Dermis blood vessel endothelial cell (primary cell): ENCODE measurements around the gene MEG3. TPM values are rescaled to one million over a fixed set of nuclear protein-coding genes. Genes with fewer than 3 reads are reported as not detected.

Experiments
- DNase-seq: peaks from one replicate; pipeline ENCODE4 v3.0.0; 2010
- total RNA-seq: library from RNA; depleted of rRNA; stranded (reverse); fragments of >200 nt; gene quantifications from 2 replicates; pipeline ENCODE4 v1.2.3, GENCODE V29; 2014

MEG3 gene
- total RNA-seq, 1 donor from 2014 or later, result 2.2 TPM

DNA sequence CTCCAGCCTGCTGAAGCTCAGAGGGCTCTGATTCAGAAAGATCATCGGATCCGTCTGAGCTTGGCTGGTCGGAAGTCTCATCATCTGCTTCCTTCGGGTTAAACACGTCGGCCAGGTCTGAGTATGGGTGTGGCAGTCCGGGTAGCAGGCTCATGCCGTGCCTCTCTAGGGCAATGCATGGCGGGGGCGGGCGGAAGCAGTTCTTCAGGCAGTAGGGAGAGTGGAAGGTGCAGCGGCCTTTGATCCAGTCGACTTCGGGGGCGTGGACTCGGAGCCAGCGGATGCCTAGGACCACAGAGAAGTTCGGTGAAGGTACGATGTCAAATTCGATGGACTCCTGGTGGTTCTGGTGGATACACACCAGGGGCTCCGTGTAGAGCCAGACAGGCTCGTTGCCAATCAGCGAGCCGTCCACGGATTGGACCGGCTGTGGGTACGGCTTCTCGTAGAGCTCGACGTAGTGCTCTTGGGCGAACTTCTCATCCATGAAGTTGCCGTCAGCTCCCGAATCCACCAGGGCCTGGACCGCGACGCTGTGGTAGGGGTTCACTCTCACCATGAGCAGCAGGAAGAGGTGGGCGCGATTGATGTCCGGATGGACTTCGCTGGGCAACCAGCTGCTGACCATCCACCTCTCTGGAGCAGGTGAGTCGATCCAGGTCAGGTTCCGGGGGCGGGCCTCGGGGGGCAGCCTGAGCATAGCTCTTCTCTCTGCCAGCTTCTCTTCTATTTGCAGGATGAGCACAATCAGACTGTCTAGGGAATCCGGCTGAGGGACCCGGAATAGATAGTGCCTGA is 57.3 kb downstream of the MEG3 start:
- no peak for DNase-seq

DNA sequence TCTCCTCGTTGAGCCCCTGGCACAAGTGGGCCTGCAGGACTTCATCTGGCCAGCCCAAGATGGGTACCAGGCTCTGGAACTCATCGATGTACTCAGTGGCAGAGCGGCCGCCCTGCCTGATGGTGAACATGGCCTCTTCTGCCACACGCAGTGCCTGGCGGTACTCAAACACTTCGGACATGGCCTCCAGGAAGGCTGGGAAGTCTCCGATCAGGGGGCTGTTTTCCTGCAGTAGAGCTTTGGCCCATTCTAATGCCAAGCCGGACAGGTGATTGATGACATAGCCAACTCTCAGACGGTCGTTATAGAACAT is 57.8 kb downstream of the MEG3 start:
- DNase-seq, result no peak

DNA sequence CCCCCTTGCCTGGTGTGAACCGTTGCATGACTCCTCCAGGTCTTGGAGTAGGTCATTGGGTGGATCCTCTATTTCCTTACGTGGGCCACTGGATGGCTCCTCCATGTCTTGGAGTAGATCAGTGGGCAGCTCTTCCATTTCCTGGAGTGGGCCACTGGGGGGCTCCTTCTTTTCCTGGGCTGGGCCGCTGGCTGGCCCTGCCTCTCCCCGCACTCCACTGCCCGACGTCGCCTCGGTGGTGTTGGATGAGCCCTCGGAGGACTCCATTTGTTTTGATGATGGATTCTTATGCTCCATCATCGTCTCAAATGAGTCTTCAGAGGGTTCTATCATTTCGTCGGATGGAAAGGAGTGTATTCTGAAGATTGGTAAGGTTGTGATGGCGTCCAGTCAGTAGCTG is 58.5 kb downstream of the MEG3 start:
- DNase-seq, result no peak

DNA sequence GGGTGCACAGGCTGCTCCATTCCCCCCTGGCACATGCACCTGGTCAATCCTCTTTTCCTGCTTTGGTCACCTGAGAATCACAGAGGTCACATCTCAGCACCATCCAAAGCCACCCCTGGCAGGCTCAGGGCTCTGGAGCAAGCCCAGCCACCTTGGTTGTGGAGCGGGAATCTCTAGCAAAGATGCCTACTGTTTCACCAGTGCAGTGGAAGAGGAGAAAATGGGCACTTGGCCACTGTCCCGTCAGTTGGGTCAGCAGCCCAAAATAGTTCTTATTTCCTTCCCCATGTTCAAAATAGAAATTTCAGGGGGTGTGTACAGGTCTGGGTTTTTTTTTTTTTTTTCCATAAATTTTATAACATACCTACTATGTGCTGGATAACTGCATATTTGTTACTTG is 59.3 kb downstream of the MEG3 start:
- DNase-seq, result no peak

DNA sequence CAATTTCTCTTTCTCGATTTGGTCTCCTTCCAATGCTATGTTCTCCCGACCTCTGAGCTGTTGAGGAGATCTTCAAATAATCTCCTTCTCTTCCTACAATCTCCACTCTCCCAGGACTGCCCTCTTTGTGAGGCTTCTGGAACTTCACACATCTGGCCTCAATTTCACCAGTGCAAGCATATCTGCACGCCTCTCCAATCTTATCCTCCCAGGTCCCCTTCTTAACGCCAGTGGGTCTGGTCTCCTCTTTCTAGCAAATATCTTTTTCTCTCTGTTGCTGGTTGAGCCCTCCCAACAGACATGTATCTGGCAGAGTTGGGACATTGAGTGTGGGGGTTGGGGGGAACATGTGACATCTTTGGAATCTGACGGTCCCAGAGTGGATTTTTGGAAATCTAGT is 59.7 kb downstream of the MEG3 start:
- DNase-seq, result no peak

DNA sequence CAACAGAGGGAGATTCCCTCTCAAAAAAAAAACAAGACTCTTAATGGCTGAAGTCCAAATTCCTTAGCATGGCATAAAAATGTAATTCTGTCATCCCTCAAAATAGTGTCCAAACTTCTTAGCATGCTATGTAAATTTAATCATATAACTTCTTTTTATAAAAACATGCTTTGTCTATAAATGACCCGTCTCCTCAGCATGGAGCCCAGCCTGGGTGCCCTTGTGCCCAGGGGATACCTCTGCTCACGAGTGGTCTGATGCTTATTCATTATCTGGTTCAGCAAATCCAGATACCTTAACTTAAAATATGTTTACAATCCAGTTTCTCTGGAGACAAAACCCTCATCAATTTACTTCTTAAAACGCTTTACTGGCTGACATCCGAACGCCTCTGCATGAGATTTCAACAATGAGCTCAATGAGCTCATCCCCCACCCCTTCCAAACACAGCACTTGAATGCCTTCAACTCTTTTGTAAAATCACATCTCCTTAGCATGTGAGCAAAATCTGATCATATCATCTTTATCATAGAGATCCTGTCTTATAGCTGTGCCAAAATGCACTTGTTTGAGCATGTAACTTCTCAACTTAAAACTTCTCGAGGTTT is 61.9 kb downstream of the MEG3 start:
- DNase-seq, result no peak

DNA sequence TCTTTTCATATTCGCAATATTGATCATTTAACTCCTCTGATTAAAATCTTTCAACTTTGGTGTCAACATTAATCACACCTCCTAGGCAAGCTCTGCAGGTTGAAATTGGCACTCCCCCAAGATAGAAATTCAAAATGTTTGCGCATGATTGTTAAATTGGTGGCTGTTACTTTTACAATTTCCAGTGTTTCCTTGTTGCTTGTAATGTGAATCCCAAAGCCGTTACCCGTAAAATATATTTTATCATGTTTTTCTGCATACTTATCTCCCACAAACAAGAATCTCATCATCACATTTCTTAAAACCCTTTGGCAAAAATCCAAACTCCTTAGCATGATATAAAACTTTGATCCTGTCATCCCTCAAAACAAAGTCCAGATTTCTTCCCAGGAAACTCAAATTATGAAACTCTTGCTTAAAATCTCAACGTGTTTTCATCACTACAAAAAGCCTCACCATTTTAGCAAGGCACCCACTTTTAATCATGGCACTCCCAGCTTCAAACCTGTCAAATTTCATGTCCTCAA is 62.9 kb downstream of the MEG3 start:
- no peak for DNase-seq

DNA sequence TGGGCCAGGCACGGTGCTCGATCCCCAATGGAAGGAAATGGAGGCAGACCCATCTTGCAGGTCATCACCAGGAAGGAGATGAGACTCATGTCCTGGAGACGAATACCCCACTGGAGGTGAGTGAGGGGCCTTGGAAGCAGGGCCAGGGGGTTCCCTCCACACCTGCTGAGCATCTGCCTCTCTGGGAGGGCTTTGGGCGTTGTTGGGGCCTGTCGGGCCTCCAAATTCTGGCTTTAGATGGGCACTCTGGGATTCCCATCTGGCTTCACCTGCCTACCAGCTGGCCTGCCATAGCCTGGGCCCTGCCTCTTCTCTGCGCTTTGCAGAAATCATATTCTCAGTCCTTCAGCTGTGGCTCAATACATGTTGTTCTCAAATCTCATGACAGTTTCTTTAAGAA is 63.7 kb downstream of the MEG3 start:
- no peak for DNase-seq

DNA sequence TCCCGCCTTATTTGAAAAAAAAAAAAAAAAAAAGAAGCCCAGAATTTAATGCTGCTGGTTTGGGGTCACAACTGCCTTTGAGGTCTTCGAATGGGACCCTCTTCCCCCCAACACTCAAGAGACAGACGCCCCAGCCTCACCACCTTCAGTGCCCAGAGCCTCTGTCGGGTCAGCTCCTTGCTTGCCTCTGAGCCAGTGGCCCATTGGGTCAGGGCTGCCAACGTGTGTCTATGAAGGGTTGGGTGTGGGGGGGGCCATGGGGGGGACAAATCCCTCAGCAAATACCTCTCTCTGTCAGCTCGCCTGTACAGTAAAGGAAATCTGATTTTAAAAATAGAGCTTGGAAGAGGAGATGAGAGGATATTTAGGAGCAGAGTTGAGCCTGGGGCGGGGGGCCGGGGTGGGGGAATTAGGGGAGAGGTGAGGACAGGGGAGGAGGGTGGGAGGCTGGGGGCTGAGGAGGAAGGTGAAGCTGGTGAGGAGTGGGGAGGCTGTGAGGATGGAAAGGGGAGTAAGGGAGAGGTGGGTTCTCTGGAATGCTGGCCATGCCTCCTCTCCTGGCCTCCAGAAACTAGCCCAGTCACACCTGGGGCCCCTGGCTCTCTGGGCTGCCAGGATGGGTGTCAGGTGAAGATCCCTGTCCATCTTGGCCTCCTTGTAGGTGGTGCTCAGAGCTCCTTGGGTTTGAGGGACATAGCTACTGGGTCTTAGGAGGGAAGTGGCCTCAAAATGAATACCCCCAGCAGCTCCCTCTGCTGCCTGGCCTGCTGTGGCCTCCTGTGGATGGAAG is 64.3 kb downstream of the MEG3 start:
- no peak for DNase-seq

DNA sequence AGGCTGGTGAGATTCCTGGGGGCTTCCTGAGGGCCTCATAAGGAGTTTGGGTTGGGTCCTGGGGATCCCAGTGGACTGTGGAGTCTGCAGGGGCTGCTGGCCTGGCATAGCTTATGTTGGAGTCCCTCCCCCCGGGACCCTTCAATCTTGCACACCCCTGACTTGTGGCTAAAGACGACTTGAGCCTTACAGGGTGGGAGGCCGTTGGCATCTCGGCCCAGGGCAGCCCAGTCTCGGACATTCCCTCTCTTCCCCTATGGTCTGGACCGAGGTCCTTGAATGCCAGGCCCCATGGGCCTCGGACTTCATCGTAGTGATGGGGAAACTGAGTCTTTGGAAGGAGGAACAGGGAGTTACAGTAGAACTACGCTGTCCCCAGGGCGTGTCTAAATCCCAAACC is 65.1 kb downstream of the MEG3 start:
- no peak for DNase-seq

DNA sequence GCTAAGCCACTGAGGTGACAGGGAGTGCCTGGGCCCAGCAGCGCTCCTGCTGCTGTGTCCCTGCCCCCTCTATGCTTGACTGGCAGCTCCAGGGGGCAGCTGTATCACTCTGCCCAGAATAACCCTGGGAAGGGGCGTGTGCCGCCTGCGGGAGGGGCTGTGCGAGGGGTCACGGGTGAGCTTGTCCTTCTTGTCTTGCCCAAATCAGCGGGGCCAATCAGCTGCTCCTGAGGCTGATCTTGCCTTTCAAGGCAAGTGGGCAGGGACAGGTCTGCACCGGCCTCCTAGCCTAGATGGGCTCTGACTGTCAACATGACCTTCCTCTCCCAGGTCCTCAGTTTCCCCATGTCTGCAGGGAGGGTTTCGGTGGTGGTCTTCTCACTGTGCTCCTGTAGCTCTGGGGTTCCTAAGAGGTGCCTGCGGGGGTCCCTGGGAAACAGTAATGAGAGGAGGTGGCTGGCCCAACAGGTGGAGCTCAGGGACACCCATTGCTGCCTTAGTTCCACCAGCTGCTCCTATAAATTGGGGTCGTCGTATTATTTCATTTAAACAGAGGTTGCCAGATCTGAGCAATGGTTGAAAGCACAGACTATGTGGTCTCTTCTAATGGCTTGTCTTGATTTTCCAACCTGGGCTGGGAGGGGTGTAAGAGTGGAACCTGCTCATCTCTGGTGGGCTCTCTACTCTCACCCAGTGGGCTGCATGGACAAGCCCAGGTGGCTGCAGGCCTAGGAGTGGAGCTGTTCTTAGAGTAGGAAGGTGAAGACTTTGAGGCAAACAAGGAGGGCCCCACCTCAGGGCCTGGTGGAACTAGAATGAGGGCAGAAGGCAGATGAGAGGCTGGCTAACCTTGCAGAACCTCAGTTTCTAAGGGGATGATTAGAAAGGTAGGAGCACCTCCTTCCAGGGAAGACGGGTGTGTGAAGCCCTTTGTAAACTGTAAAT is 65.9 kb downstream of the MEG3 start:
- no peak for DNase-seq

DNA sequence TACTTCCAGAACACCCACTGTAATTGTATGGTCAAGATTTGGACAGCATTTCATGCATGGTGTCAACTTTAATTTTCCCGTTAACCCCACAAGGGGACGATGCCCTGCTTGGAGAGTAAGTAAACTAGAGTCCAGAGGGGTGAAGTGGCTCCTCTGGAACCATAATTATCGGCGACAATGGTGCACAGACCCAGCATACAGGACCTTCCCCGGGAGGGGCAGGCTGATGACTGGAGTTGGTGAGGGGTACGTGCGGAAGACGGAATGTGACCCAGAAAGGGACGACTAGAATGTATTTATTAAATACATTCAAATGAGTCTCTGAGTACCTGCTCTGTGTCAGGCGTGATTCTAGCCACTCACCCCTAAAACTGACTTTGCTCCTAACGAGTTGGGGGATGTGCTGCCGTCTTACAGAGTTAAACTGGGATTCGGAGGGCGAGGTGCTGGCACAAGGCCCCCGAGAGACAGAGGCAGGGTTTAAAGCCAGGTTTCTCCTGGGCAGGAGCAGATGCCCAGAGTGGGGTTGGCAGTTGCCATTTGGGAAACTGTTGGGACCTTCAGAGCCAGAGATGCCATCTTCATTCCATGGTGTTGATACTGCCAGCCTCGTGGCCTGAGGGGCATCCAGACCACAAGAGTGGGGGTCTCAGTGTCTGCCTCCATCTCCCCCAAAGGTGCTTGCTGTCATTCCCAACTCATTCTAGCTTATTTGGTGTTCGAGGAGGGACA is 66.7 kb downstream of the MEG3 start:
- no peak for DNase-seq

DNA sequence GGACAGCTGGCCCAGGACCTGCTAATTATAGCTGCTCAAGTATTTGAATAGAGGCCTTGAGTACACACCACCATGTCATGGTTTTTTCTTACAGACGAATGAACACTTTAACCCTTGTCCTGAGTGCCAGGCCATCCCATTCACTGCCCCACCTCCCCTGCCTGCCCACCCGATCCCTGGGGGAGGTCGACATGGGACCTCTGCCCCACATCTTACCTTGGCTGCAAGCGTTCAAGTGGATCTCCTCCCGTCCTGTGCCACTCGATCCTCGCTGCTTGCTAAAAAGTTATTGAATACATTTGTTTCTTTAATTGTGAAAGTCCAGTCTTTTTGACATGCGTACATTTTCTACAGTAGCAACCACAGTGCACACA is 67.3 kb downstream of the MEG3 start:
- DNase-seq, result no peak

DNA sequence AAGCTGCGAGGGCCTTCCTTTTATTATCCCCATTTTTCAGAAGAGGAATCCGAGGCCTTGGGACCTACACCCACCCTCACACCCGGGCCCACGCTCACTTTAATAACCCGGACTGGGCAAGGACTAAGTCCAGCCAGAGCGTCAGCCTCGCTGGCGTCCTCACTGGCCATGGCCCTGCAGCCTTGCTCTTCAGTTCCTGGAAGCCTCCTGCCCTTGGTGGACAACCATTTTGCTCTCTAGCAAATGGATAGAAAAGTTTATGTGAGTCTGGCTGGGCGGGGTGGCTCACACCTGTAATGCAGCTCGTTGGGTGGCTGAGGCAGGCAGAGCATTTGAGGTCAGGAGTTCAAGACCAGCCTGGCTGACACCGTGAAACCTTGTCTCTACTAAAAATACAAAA is 67.8 kb downstream of the MEG3 start:
- DNase-seq, result no peak

DNA sequence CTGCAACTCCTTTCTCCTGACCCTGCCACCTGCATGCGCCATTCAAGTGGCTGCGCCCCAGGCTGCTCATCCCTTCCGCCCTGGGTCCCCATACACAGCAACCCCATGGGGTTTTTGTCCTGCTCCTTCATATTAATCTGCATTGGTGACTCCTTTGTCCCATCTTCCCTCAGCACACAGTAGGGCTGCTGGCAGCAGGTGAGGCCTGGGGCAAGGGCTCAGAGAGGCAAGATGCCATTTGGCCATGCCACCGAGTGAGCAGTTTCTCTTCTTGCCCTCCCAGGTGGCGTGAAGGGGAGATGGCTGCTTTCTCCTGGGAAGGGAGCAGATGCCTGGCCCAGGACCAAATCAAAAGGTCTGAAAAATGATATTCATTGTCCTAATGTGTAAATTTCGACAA is 68.5 kb downstream of the MEG3 start:
- DNase-seq, result no peak

DNA sequence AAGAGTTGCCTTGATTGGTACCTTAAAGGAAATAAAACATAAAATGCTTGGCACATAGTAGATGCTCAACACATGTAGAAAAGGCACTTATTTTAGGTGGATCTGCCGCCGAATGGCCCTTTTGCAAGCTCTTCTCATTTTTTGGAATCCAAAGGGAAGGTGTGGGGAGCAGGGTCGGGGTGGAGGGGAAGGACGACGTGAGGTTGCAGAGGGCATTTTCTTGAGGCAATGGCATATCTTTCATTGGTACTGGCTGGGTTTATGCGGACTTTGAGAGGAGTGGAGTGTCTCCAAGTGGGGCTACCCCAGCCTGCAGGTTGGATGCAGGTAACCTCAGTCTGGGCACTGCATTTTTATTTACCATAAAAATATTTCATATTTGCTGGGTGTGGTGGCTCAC is 69.5 kb downstream of the MEG3 start:
- no peak for DNase-seq

DNA sequence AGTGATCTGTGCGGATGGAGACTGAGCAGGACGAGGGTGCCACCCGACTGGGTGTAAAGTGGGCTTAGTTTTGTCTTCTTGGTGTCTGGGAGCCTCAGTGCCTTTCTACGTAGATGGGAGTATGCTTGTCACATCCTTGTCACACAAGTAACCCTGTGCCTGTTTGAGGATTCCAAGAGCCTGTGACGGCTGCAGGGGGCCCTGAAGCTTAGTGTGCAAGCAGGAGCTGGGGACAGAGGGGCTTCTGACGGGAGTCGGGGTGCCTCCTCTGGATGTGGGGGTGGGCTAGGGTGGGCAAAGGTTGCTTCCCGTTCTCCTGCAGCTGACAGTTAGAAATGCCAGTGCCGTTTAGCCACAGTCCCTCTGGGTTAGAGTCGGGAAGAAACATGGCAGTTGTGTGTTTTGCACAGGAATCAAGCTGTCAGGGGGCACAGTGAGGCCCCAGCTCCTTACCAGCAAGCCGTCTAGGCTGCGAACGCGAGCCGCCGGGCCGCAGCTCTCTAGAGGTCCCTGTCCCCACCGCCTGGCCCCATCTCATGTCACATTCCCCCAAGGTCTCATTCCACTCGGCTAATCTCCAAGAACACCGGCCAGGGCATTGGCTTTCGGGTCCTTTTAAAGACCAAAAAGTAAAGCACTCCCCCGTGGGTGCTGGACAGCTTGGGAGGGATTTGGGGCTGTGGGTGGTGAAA is 70.6 kb downstream of the MEG3 start:
- DNase-seq, result no peak

DNA sequence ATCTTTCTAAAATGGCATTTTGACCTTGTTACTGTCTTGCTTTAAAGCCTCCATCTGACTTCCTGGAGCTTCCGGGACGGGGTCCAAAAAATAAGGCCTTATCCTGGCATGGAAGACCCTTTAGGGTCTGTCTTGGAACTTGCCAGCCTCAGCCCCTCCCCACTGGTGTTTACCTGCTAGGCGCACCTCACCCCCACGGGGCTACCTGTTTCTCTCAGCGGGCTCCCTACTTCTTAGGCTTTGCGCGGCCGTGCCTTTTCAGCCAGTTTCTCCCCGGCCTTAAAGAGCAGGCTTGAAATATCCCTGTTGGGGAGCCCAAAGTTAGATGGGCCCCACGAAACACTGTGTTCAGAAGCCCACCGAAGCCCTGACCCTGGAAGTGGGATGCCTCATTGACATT is 72.5 kb downstream of the MEG3 start:
- DNase-seq, result no peak

DNA sequence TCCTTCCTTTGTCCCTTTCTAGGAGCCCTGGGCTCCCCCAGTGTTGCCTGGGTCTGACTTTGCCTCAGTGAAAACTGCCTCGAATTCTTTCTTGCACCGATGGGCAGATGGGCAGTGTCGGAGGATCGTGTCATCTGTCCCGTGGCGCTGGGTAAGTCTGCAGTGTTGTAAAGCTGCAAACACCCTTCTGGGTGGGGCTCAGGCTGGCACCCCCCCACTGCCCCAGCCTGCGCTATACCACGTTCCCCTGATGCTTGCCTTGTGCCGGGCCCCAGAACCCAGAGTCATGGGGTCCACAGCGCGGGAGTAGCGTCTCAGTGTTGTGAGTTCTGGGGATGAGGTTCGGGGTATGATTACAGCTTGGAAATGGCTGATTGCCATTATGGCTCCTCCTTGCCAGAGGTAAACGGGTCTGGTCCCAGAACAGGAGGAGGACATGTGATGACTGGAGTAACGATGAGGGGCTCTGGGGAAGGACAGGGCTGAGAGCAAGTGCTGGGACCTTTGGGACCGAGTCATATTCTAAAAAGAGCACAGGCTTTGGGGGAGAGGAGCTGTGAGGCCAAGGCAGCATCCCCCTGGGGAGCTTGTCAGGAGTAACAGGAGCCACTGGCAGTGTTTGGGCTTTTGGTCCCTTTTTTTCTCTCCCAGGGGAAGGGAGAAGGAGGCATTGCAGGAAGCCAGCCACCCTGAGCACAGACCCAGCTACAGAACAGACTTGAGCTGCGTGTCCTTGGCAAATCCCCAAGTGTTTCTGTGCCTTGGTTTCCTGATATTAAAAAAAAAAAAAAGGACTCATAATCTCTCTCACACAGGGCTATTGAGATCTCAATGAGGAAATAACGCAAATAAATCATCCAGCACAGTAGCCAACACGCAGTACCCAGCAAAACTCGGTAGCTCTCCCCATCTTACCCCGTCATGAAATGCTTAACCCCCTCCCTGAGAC is 73.3 kb downstream of the MEG3 start:
- DNase-seq, result peak; percentile 63
